ENCODE data around the gene KRT83.
A peak's percentile ranks its signal among the peaks of the same experiment; 100 is the strongest.

The KRT83 gene

DNA sequence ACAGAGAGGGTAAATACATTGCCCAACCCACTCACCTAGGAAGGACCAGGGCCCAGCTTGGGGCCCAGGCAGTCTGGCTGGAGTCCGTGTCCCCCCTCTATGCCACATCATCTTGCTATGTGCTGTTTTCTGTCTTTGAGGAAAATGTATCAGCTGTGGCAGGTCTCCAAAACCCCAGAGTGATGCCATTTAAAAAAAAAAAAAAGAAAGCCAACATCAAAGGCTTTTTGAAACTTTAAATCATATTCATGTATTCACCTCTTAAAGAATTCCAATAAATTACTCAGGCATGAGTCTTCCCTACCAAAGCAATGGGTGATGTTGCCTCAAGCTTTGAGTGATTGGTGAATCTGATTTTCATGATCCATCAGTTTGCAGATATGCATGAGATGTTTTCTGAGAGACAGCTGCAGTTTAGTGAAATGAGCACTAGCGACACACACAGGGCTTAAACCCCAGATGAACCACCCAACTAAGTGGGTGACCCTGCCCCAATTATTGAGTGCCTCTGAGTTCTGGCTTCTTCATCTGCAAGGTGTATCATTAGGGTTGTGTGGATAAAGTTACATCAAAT is 35.9 kb downstream of the KRT83 start:
- H3K36me3 ChIP-seq (ENCODE audit: control insufficient read depth in 2 of 2, insufficient read depth in 2 of 2, low read length in 2 of 2), result no peaks in the 10 kb centered on the region
- H3K4me3 ChIP-seq (ENCODE audit: low read length in 2 of 2), result no peak overlapping the region
- no peak overlapping the region for H3K27ac ChIP-seq (ENCODE audit: low read length)
- H3K9ac ChIP-seq (ENCODE audit: low read length in 2 of 2), result no peak overlapping the region
- H3K27me3 ChIP-seq (ENCODE audit: control insufficient read depth in 1 of 2, insufficient read depth in 2 of 2, low read length in 2 of 2), result no peaks in the 10 kb centered on the region
- no peaks in the 10 kb centered on the region for H3K9me3 ChIP-seq (ENCODE audit: control insufficient read depth in 2 of 2, low read length in 2 of 2)
- peaks cover 13% of the 10 kb centered on the region for H3K4me1 ChIP-seq (ENCODE audit: control insufficient read depth, insufficient read depth, low read length)

DNA sequence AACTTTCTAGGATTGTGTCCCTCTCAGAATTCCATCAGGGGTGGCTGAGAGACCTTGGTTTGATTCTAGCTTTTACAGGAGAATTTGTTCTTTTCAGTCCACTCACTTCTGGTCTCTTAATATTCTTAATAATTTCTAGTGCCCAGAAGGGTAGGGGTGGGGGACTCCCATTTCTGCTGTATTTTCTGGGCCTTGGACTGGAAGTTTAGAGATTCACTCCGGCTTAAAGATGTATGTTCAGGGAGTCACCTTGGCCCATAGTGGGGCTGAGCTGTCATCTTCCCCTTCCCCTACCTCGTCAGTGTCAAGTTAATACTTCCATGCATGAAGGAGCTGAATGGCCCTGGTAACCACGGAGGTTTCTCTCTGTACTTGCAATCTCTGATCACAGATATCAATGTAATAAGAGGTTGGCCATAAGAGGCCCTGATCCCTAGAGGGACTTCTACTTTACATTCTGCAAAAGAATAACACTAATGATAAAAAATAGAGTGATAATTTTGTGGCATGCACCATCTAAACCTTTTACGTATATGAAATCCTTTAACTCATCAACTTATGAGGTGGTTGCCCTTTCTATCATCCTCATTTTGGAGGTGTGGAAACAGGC is 36.5 kb downstream of the KRT83 start:
- H3K4me1 ChIP-seq (ENCODE audit: control insufficient read depth, insufficient read depth, low read length), result peaks cover 19% of the 10 kb centered on the region
- no peaks in the 10 kb centered on the region for H3K9me3 ChIP-seq (ENCODE audit: control insufficient read depth in 2 of 2, low read length in 2 of 2)
- H3K9ac ChIP-seq (ENCODE audit: low read length in 2 of 2), result no peak overlapping the region
- no peaks in the 10 kb centered on the region for H3K27me3 ChIP-seq (ENCODE audit: control insufficient read depth in 1 of 2, insufficient read depth in 2 of 2, low read length in 2 of 2)
- no peak overlapping the region for H3K4me3 ChIP-seq (ENCODE audit: low read length in 2 of 2)
- no peak overlapping the region for H3K27ac ChIP-seq (ENCODE audit: low read length)
- no peaks in the 10 kb centered on the region for H3K36me3 ChIP-seq (ENCODE audit: control insufficient read depth in 2 of 2, insufficient read depth in 2 of 2, low read length in 2 of 2)

DNA sequence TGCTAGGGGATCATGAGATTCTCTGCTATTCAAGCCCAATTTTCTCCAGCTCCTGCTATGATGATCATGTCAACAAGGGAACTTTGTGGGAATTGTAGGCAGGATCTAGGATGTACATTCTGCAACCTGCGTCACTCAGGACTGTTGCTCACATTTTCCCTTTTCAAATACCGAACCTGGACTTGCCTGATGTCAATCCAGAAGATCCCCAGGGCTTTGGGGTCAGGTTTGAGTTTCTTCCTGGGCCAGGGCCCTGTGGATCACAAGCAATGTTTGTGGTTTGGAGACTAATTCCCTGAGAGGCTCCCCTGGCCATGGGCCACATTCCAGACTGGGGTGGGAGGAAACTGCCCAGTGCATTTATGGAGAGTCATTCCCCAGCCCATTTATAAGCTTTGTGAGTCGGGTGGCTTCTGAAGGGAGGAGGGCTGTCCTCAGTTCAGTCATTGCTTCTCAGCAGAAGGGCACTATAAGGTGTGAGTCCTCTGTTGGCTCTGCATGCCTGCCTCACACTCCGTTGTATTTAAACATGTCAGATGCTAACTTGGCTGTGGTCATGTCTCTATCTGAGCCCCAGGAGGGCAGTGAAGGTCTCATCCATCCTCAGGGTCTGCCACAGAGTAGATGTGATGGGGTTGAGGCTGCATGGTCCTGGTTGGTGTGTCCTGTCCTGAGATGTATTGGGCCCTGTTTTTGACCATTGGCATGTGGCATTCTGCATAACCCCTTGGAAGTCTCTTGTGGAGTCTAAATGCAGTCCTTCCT is 40.2 kb downstream of the KRT83 start:
- no peak overlapping the region for H3K4me3 ChIP-seq (ENCODE audit: low read length in 2 of 2)
- peak overlapping the region; percentile 96 for H3K27ac ChIP-seq (ENCODE audit: low read length)
- no peaks in the 10 kb centered on the region for H3K36me3 ChIP-seq (ENCODE audit: control insufficient read depth in 2 of 2, insufficient read depth in 2 of 2, low read length in 2 of 2)
- H3K9ac ChIP-seq (ENCODE audit: low read length in 2 of 2), result peak overlapping the region; percentile 56 to 58
- H3K27me3 ChIP-seq (ENCODE audit: control insufficient read depth in 1 of 2, insufficient read depth in 2 of 2, low read length in 2 of 2), result no peaks in the 10 kb centered on the region
- H3K9me3 ChIP-seq (ENCODE audit: control insufficient read depth in 2 of 2, low read length in 2 of 2), result no peaks in the 10 kb centered on the region
- H3K4me1 ChIP-seq (ENCODE audit: control insufficient read depth, insufficient read depth, low read length), result peaks cover 31% of the 10 kb centered on the region

DNA sequence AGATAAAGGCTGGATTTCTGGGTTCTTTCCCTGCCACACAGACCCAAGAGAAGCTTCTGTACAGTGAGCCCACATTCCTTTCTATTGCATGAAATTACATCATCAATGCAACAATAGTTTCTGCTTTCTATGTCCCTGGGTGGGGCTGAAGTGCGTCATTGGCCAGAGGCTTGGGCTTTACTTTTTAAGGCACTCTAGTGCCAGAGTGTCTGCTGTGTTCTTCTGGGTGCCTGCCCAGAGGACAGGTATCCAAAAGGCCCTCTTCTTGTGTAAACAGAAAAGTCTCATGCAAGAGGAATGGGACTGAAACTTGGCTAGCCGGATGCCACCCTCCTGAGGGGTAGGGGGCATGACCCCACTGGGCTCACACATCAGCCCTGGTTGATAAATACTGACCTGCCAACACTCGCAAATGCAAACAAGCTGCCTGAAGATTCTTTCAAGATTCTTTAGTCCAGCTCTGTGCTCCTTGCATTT is 40.8 kb downstream of the KRT83 start:
- peak overlapping the region; percentile 36 to 56 for H3K9ac ChIP-seq (ENCODE audit: low read length in 2 of 2)
- no peaks in the 10 kb centered on the region for H3K27me3 ChIP-seq (ENCODE audit: control insufficient read depth in 1 of 2, insufficient read depth in 2 of 2, low read length in 2 of 2)
- H3K4me3 ChIP-seq (ENCODE audit: low read length in 2 of 2), result no peak overlapping the region
- peak overlapping the region; percentile 96 for H3K27ac ChIP-seq (ENCODE audit: low read length)
- peaks cover 31% of the 10 kb centered on the region for H3K4me1 ChIP-seq (ENCODE audit: control insufficient read depth, insufficient read depth, low read length)
- no peaks in the 10 kb centered on the region for H3K36me3 ChIP-seq (ENCODE audit: control insufficient read depth in 2 of 2, insufficient read depth in 2 of 2, low read length in 2 of 2)
- no peaks in the 10 kb centered on the region for H3K9me3 ChIP-seq (ENCODE audit: control insufficient read depth in 2 of 2, low read length in 2 of 2)

DNA sequence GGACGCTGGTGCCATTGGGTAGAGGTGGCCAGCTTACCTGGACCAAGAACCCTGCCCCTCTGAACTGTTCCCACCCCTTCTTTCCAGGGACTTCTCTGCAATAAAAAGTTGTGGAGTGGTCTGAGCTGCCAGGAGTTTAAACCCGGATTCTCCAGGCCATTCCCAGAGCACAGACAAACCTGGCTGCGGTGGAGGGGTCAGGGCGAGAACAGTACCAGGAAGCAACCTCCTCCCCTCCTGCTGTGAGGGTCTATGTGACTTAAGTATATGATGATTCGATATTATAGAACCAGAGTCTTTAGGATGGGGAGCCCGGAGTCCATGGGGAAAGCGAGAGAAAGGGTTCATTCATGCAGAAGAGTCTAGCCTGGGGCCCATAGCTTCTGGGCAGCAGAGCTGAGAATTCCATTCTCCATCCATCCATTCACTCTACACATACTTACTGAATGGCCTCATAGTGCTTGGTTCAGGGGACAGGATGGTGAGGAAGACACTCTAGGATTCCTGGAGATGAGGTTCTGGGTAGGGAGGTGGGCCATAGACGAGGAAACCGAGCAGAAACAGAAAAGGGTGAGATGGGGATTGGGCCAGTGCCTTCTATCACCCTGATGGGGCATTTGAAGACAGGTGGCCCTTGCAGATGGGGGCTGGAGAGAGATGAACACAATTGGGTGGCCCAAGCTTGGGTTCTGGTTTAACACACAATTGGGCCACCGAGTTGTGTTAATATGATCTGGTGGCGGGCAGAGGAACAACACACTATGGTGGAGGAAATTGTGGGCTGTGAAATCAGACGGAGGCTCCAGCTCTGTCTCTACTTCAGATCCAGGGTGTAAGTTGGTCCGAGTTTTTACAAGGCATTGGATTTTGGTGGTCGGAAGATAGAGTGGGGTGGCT is 41.5 kb downstream of the KRT83 start:
- H3K4me1 ChIP-seq (ENCODE audit: control insufficient read depth, insufficient read depth, low read length), result peaks cover 31% of the 10 kb centered on the region
- H3K9me3 ChIP-seq (ENCODE audit: control insufficient read depth in 2 of 2, low read length in 2 of 2), result no peaks in the 10 kb centered on the region
- peak overlapping the region; percentile 67 to 72 for H3K4me3 ChIP-seq (ENCODE audit: low read length in 2 of 2)
- peaks cover 0 to under 1% of the 10 kb centered on the region in 2 donors for H3K27me3 ChIP-seq (ENCODE audit: control insufficient read depth in 1 of 2, insufficient read depth in 2 of 2, low read length in 2 of 2)
- H3K36me3 ChIP-seq (ENCODE audit: control insufficient read depth in 2 of 2, insufficient read depth in 2 of 2, low read length in 2 of 2), result no peaks in the 10 kb centered on the region
- H3K9ac ChIP-seq (ENCODE audit: low read length in 2 of 2), result peak overlapping the region; percentile 35 to 58
- peak overlapping the region; percentile 96 for H3K27ac ChIP-seq (ENCODE audit: low read length)

DNA sequence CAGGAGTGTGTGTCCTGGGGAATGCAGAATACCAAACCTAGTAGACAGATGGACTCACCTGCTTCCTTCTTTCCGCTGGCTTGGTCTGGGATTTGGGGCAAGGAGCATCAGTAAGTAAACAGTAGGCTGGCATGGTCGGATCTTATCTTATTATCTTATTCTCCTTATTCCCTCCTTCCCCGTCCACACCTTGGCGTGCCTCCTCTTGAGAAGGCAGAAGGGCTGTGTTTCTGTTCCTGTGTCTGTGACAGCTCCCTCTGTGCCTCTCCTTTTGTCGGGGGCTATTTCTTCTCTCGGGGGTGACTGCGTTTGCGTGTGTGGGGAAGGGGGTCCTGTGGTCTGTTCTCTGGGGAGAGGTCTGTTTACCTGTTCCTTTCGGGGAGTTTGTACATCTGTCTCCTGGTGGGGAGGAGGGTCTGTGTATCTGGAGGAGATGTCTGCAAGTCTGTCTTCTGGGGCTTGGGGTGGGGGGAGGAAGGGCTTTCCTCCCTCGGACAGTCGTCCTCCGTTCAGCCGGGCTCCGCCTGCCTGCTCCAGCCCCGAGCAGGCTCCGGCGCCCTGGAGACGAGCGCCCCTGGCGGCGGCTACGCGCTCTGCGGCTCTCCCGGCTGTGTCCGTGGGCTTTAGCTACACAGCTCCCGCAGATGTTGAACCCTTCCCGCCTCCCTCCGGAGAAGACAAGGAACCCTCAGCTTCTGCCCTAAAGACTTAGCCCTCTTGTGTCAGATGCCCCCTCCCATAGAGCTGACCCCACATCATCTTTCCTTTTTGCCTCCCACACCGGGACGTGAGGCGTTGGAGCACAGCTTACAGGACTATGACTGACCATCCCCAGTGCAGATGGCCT is 42.4 kb downstream of the KRT83 start:
- H3K9ac ChIP-seq (ENCODE audit: low read length in 2 of 2), result peak overlapping the region; percentile 74 to 79
- peaks cover 31% of the 10 kb centered on the region for H3K4me1 ChIP-seq (ENCODE audit: control insufficient read depth, insufficient read depth, low read length)
- no peaks in the 10 kb centered on the region for H3K36me3 ChIP-seq (ENCODE audit: control insufficient read depth in 2 of 2, insufficient read depth in 2 of 2, low read length in 2 of 2)
- H3K9me3 ChIP-seq (ENCODE audit: control insufficient read depth in 2 of 2, low read length in 2 of 2), result no peaks in the 10 kb centered on the region
- H3K4me3 ChIP-seq (ENCODE audit: low read length in 2 of 2), result peak overlapping the region; percentile 67 to 72
- peak overlapping the region; percentile 96 for H3K27ac ChIP-seq (ENCODE audit: low read length)
- H3K27me3 ChIP-seq (ENCODE audit: control insufficient read depth in 1 of 2, insufficient read depth in 2 of 2, low read length in 2 of 2), result peaks cover 0 to 3% of the 10 kb centered on the region in 2 donors

DNA sequence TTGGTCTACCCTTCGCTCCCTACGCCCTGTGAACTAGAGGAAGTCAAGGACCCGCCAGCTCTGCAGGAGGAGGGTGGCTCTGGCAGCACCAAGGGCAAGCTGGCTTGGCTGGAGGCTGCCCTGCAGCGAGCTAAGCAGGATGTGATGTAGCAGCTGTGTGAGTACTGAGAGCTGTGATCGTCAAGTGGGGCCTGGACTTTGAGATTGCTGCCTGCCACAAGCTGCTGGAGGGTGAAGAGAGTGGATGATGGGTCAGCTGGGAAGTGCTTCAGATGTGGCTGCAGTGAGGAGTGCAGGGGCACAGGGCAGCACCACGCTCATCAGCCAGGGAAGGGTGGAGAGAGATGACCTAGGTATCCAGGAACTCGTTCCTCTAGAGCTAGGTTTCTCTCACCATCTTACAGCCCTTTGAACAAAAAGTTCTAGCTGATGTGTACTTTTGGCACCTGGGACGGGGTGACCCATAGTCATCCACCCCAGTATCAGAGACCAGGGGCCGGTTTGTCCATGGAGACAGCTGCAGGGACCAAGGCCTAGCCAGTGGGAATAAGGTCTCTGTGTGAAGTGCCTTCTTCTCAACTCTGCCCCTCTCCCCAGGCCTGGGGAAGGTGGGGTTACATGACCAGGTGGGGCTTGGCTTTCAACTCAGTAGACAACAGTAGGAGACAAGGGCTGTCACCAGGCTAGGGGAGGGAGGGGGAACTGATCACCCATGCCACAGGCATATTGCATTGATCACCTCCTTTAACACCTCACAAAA is 43.5 kb downstream of the KRT83 start:
- peaks cover 31% of the 10 kb centered on the region for H3K4me1 ChIP-seq (ENCODE audit: control insufficient read depth, insufficient read depth, low read length)
- H3K36me3 ChIP-seq (ENCODE audit: control insufficient read depth in 2 of 2, insufficient read depth in 2 of 2, low read length in 2 of 2), result no peaks in the 10 kb centered on the region
- no peak overlapping the region for H3K27ac ChIP-seq (ENCODE audit: low read length)
- H3K9me3 ChIP-seq (ENCODE audit: control insufficient read depth in 2 of 2, low read length in 2 of 2), result no peaks in the 10 kb centered on the region
- H3K9ac ChIP-seq (ENCODE audit: low read length in 2 of 2), result no peak overlapping the region
- H3K27me3 ChIP-seq (ENCODE audit: control insufficient read depth in 1 of 2, insufficient read depth in 2 of 2, low read length in 2 of 2), result peaks cover 0 to 3% of the 10 kb centered on the region in 2 donors
- H3K4me3 ChIP-seq (ENCODE audit: low read length in 2 of 2), result no peak overlapping the region

DNA sequence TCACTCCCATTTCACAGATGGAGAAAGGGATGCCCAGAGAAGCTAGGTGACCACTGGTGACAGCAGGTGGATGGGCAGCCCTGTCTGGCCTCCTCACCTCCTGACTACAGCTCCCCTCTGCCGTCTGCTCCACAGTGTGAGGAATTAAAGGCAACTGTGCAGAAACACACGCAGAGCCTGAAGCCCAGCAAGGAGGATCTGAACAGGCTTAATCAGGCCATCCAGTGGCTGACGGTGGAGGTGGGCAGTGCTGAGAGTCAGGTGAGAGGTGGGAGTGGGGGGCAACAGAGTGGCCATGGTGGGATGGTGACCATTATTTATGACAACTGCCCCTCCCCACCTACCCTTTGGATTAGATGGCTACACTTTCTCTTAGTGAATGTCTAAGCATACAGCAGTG is 45.5 kb downstream of the KRT83 start:
- Histone ChIP-seq H3K4me3 (ENCODE audit: low read length in 2 of 2) (no peak overlapping the region), H3K27me3 (ENCODE audit: control insufficient read depth in 1 of 2, insufficient read depth in 2 of 2, low read length in 2 of 2) (peaks cover 3 to 4% of the 10 kb centered on the region in 2 donors), H3K27ac (ENCODE audit: low read length) (no peak overlapping the region), H3K36me3 (ENCODE audit: control insufficient read depth in 2 of 2, insufficient read depth in 2 of 2, low read length in 2 of 2) (no peaks in the 10 kb centered on the region), H3K9ac (ENCODE audit: low read length in 2 of 2) (no peak overlapping the region), H3K4me1 (ENCODE audit: control insufficient read depth, insufficient read depth, low read length) (peaks cover 22% of the 10 kb centered on the region), H3K9me3 (ENCODE audit: control insufficient read depth in 2 of 2, low read length in 2 of 2) (no peaks in the 10 kb centered on the region)

DNA sequence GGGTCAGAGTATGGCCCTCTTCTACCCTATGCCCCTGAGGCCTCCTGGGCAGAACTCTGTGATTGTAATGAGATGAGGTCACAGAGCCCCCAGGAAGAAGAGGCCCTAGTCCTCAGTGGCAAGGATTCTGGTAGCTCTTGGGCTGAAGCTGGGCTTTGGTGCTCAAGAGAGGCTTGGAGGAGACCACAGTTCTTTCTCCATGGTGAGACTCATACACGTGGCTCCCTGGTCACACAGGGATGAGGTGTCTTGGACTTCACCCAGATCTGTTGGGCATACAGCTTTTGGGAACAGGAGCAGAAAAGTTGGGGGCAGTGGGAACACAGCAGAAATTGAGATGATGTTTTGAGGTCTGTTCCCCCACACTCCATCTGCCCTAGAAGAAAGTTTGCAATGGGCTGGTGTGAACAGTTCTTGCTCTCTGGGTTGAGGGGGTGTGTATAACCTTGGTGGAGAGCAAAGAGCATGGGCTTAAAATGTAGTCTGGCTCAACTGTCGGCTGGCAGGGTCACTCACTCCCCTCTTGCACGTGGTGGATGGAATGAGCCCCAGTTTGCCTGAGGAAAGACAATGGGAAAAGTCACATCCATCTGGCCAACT is 46.6 kb downstream of the KRT83 start, which contains the start of gene KRT86:
TSS of gene KRT86 (plus strand) at position 125 of the 600 bp plus-strand sequence. CDS start 27,272 bp downstream, outside the sequence.
- Histone ChIP-seq H3K27ac (ENCODE audit: low read length) (no peak within 1 kb of the TSS), H3K4me3 (ENCODE audit: low read length in 2 of 2) (no peak within 1 kb of the TSS), H3K36me3 (ENCODE audit: control insufficient read depth in 2 of 2, insufficient read depth in 2 of 2, low read length in 2 of 2) (no peaks in the 10 kb centered on the region), H3K9ac (ENCODE audit: low read length in 2 of 2) (no peak within 1 kb of the TSS), H3K9me3 (ENCODE audit: control insufficient read depth in 2 of 2, low read length in 2 of 2) (no peaks in the 10 kb centered on the region), H3K27me3 (ENCODE audit: control insufficient read depth in 1 of 2, insufficient read depth in 2 of 2, low read length in 2 of 2) (peaks cover 3 to 5% of the 10 kb centered on the region in 2 donors), H3K4me1 (ENCODE audit: control insufficient read depth, insufficient read depth, low read length) (peaks cover 12% of the 10 kb centered on the region)

All from stomach smooth muscle (tissue), 2 donors.